ENCODE results near the gene MLLT3.
"Not testable (repeated sequence)": the region's sequence is repeated elsewhere in the genome, so short reads cannot be mapped to it uniquely, and the experiment has no call there.

Gene MLLT3

GRCh38 chr9:20659474-20659967 is 37.2 kb upstream of the MLLT3 start:
- Histone ChIP-seq H3K27me3 (no peaks in the 10 kb centered on the region), H3K9me3 (no peaks in the 10 kb centered on the region), H3K4me3 (ENCODE audit: low read depth, low read length) (peak overlapping the region; percentile 68), H3K4me1 (0 out of 2 replicates have a peak, but pooled peaks cover 2% of the 10 kb centered on the region), H3K36me3 (no peaks in the 10 kb centered on the region)
- no peak for TF ChIP-seq CTCF (IDR thresholded peaks at IDR 0.05; ENCODE audit: low read depth, low read length)
- no peak for DNase-seq

GRCh38 chr9:20658677-20659473 is 36.6 kb upstream of the MLLT3 start:
- TF ChIP-seq CTCF (IDR thresholded peaks at IDR 0.05; ENCODE audit: low read depth, low read length) = no peak
- Histone ChIP-seq H3K4me3 (ENCODE audit: low read depth, low read length) (peak overlapping the region; percentile 68), H3K9me3 (no peaks in the 10 kb centered on the region)

GRCh38 chr9:20658246-20658667 is 36.0 kb upstream of the MLLT3 start:
- not testable (repeated sequence) for H3K4me1 ChIP-seq, H3K27me3 ChIP-seq, H3K36me3 ChIP-seq, H3K9me3 ChIP-seq
- peak; percentile 23 for DNase-seq
- peak overlapping the region; percentile 68 for H3K4me3 ChIP-seq (ENCODE audit: low read depth, low read length)

More at GRCh38 chr9:20658677-20659473, 36.6 kb upstream of the MLLT3 start:
- no peaks in the 10 kb centered on the region for H3K27me3 ChIP-seq
- 0 out of 2 replicates have a peak, but pooled peaks cover 2% of the 10 kb centered on the region for H3K4me1 ChIP-seq
- H3K36me3 ChIP-seq = no peaks in the 10 kb centered on the region
- no peak for DNase-seq

GRCh38 chr9:20651939-20652338 is 29.6 kb upstream of the MLLT3 start:
- Histone ChIP-seq H3K36me3 (no peaks in the 10 kb centered on the region), H3K4me1 (peaks cover 2% of the 10 kb centered on the region), H3K27me3 (no peaks in the 10 kb centered on the region), H3K9me3 (no peaks in the 10 kb centered on the region), H3K4me3 (ENCODE audit: low read depth, low read length) (no peak overlapping the region)
- no peak for DNase-seq
- no peak for TF ChIP-seq CTCF (IDR thresholded peaks at IDR 0.05; ENCODE audit: low read depth, low read length)

- no peak overlapping the region for H3K4me3 ChIP-seq (ENCODE audit: low read depth, low read length)
- H3K9me3 ChIP-seq = no peaks in the 10 kb centered on the region
- H3K36me3 ChIP-seq = no peaks in the 10 kb centered on the region
- TF ChIP-seq CTCF (IDR thresholded peaks at IDR 0.05; ENCODE audit: low read depth, low read length) = no peak
- H3K4me1 ChIP-seq = peaks cover 2% of the 10 kb centered on the region
- no peak for DNase-seq
- no peaks in the 10 kb centered on the region for H3K27me3 ChIP-seq
Observed at GRCh38 chr9:20650750-20651299, 28.5 kb upstream of the MLLT3 start.

GRCh38 chr9:20650313-20650712 is 28.0 kb upstream of the MLLT3 start:
- no peaks in the 10 kb centered on the region for H3K9me3 ChIP-seq
- no peak overlapping the region for H3K4me3 ChIP-seq (ENCODE audit: low read depth, low read length)
- DNase-seq = no peak
- no peaks in the 10 kb centered on the region for H3K27me3 ChIP-seq
- no peak for TF ChIP-seq CTCF (IDR thresholded peaks at IDR 0.05; ENCODE audit: low read depth, low read length)
- H3K4me1 ChIP-seq = peaks cover 2% of the 10 kb centered on the region
- no peaks in the 10 kb centered on the region for H3K36me3 ChIP-seq

All from BE2C (cell line).